Brain microvascular endothelial cell (primary cell): ENCODE results near the gene MSL2.

Source experiments
- DNase-seq: peaks from one replicate; pipeline ENCODE4 v3.0.0-alpha.2; 2020
- H3K27ac ChIP-seq: fragments of 250-450 bp; sonication (Bioruptor Pico); 2 replicates; pipeline ENCODE4 v1.5.1; 2020; ENCODE audit warnings: mild to moderate bottlenecking, moderate library complexity
- H3K27me3 ChIP-seq: fragments of 250-450 bp; sonication (Bioruptor Pico); replicated peaks from 2 replicates; pipeline ENCODE4 v1.5.1; 2020; ENCODE audit warnings: mild to moderate bottlenecking
- H3K36me3 ChIP-seq: fragments of 250-450 bp; sonication (Bioruptor Pico); replicated peaks from 2 replicates; pipeline ENCODE4 v1.5.1; 2020; ENCODE audit warnings: mild to moderate bottlenecking
- H3K4me3 ChIP-seq: 2 replicates; pipeline ENCODE4 v1.5.1; 2011; ENCODE audit warnings: low read depth, mild to moderate bottlenecking, control low read depth, low read length, moderate library complexity
- CTCF ChIP-seq: IDR thresholded peaks from 2 replicates; pipeline ENCODE4 v1.5.1; 2011; ENCODE audit warnings: low read depth, mild to moderate bottlenecking, moderate library complexity, low read length, control low read depth, inconsistent platforms; ENCODE audit errors: missing control alignments
- in situ Hi-C: cut with HindIII; loops from 2 replicates; pipeline ENCODE4 v1.10.0; 2017; ENCODE audit warnings: low sequenced_read_pairs, low pct_ligation_motif_present

The MSL2 gene

GRCh38 chr3:136196064-136196400 lies at the start of gene MSL2:
Gene MSL2, minus strand, starts transcription at chr3:136196335. Its CDS starts 1,222 bp downstream, at chr3:136195113.
- TF ChIP-seq CTCF, result no peak
- Histone ChIP-seq H3K27ac (peak within 1 kb of the TSS; percentile 98), H3K36me3 (no peaks in the 10 kb centered on the region), H3K4me3 (peak within 1 kb of the TSS; percentile 73), H3K27me3 (no peaks in the 10 kb centered on the region)
- DNase-seq, result no peak
- in situ Hi-C loops, result no loop called here

- in situ Hi-C loops, result no loop called here
- Histone ChIP-seq H3K36me3 (no peaks in the 10 kb centered on the region), H3K4me3 (no peak overlapping the region), H3K27ac (no peak overlapping the region), H3K27me3 (no peaks in the 10 kb centered on the region)
- no peak for DNase-seq
- no peak for TF ChIP-seq CTCF
These were observed 49.6 kb upstream of the MSL2 start for GRCh38 chr3:136245691-136246090.

- H3K27me3 ChIP-seq, result no peaks in the 10 kb centered on the region
- no peaks in the 10 kb centered on the region for H3K36me3 ChIP-seq
- H3K27ac ChIP-seq, result no peak overlapping the region
- no peak for TF ChIP-seq CTCF
- no peak for DNase-seq
- in situ Hi-C loops, result no loop called here
- H3K4me3 ChIP-seq, result no peak overlapping the region
These were observed 43.0 kb upstream of the MSL2 start for GRCh38 chr3:136239094-136239493.

GRCh38 chr3:136237961-136238649 lies 42.0 kb upstream of the MSL2 start:
- no peaks in the 10 kb centered on the region for H3K27me3 ChIP-seq
- TF ChIP-seq CTCF, result no peak
- DNase-seq, result no peak
- H3K27ac ChIP-seq, result no peak overlapping the region
- no peaks in the 10 kb centered on the region for H3K36me3 ChIP-seq
- in situ Hi-C loops, result no loop called here
- no peak overlapping the region for H3K4me3 ChIP-seq

GRCh38 chr3:136237103-136237502 lies 41.0 kb upstream of the MSL2 start:
- TF ChIP-seq CTCF, result no peak
- H3K27ac ChIP-seq, result no peak overlapping the region

GRCh38 chr3:136236109-136236508 lies 40.0 kb upstream of the MSL2 start:
- H3K27ac ChIP-seq, result no peak overlapping the region
- DNase-seq, result no peak
- TF ChIP-seq CTCF, result no peak
- H3K27me3 ChIP-seq, result no peaks in the 10 kb centered on the region
- in situ Hi-C loops, result no loop called here
- no peak overlapping the region for H3K4me3 ChIP-seq
- no peaks in the 10 kb centered on the region for H3K36me3 ChIP-seq

More at GRCh38 chr3:136237103-136237502, 41.0 kb upstream of the MSL2 start:
- no peak for DNase-seq
- Histone ChIP-seq H3K4me3 (no peak overlapping the region), H3K27me3 (no peaks in the 10 kb centered on the region), H3K36me3 (no peaks in the 10 kb centered on the region)
- in situ Hi-C loops, result no loop called here
